ENCODE data around the gene OR11H6.
"Not testable (repeated sequence)": the region's sequence is repeated elsewhere in the genome, so short reads cannot be mapped to it uniquely, and the experiment has no call there.

GRCh38 chr14:20174205-20174604 is 49.3 kb upstream of the OR11H6 start:
- TF ChIP-seq CTCF (IDR thresholded peaks at IDR 0.05; ENCODE audit: insufficient read depth, low read length); REST (IDR thresholded peaks at IDR 0.05; ENCODE audit: insufficient replicate concordance, low read depth); POLR2AphosphoS5 (IDR thresholded peaks at IDR 0.05; ENCODE audit: low read depth); GABPA (IDR thresholded peaks at IDR 0.05; ENCODE audit: low read depth); SPI1 (IDR thresholded peaks at IDR 0.05; ENCODE audit: borderline replicate concordance, low read depth): not testable (repeated sequence)
